CD4-positive, alpha-beta memory T cell (primary cell): Measurements from ENCODE around the gene LAMC1. TPM values are rescaled to one million over a fixed set of nuclear protein-coding genes. Genes with fewer than 3 reads are reported as not detected.

Source experiments
- CTCF ChIA-PET: fragments of 350-600 bp; sonication (Branson Sonifier 250); formaldehyde crosslinking; loops from one replicate; lab custom pipeline; 2021; ENCODE audit warnings: inconsistent platforms; ENCODE audit not compliant: partially characterized antibody; lab: Charles Lee
- POLR2A ChIA-PET: fragments of 350-600 bp; sonication (Branson Sonifier 250); formaldehyde crosslinking; loops from one replicate; lab custom pipeline; 2021; ENCODE audit not compliant: partially characterized antibody; lab: Charles Lee
- DNase-seq, 5 donors: peaks; one replicate each; pipeline versions ENCODE4 v3.0.0 to v3.0.0-alpha.2; 2020 to 2022; ENCODE audit warnings: mixed read lengths in 1 of 5
- H3K27ac ChIP-seq: one replicate; pipeline ENCODE4 v1.7.0; 2013; ENCODE audit warnings: low read depth, low read length
- H3K27me3 ChIP-seq: 2 replicates; pipeline ENCODE4 v1.7.0; 2013; ENCODE audit warnings: mild to moderate bottlenecking, low read length, moderate library complexity; ENCODE audit not compliant: insufficient read depth
- H3K36me3 ChIP-seq: 2 replicates; pipeline ENCODE4 v1.7.0; 2013; ENCODE audit warnings: mild to moderate bottlenecking, low read length, moderate library complexity; ENCODE audit not compliant: insufficient read depth
- H3K4me1 ChIP-seq: 2 replicates; pipeline ENCODE4 v1.7.0; 2013; ENCODE audit warnings: mild to moderate bottlenecking, low read length, moderate library complexity; ENCODE audit not compliant: insufficient read depth
- H3K4me3 ChIP-seq, 2 donors: one replicate each; pipeline ENCODE4 v1.7.0; 2013; ENCODE audit warnings: low read length in 2 of 2, mild to moderate bottlenecking in 1 of 2
- H3K9me3 ChIP-seq, 2 donors: one replicate each; pipeline ENCODE4 v1.7.0; 2013; ENCODE audit warnings: low read length in 2 of 2, control low read depth in 1 of 2; ENCODE audit not compliant: control insufficient read depth in 1 of 2
- H3K27ac Mint-ChIP-seq, 7 donors: one replicate each; pipeline ENCODE4 v1.8.0; 2020 to 2021; ENCODE audit warnings: mixed read lengths in 7 of 7, mild to moderate bottlenecking in 6 of 7, inconsistent platforms in 3 of 7, moderate library complexity in 3 of 7
- H3K27me3 Mint-ChIP-seq, 2 donors: one replicate each; pipeline ENCODE4 v1.8.0; 2020 to 2021; ENCODE audit warnings: mixed read lengths in 2 of 2
- H3K36me3 Mint-ChIP-seq, 2 donors: one replicate each; pipeline ENCODE4 v1.8.0; 2020 to 2021; ENCODE audit warnings: mixed read lengths in 2 of 2, inconsistent platforms in 1 of 2, mild to moderate bottlenecking in 1 of 2
- H3K4me1 Mint-ChIP-seq, 4 donors: one replicate each; pipeline ENCODE4 v1.8.0; 2020 to 2021; ENCODE audit warnings: mixed read lengths in 4 of 4, mild to moderate bottlenecking in 1 of 4
- H3K4me3 Mint-ChIP-seq, 8 donors: one replicate each; pipeline ENCODE4 v1.8.0; 2020 to 2021; ENCODE audit warnings: mixed read lengths in 8 of 8, mild to moderate bottlenecking in 7 of 8, moderate library complexity in 6 of 8, inconsistent platforms in 3 of 8
- H3K9me3 Mint-ChIP-seq, 8 donors: one replicate each; pipeline ENCODE4 v1.8.0; 2020 to 2021; ENCODE audit warnings: mixed read lengths in 8 of 8, mild to moderate bottlenecking in 5 of 8, inconsistent platforms in 3 of 8, moderate library complexity in 1 of 8
- intact Hi-C: fragments of 100-400 bp; cut with micrococcal nuclease; formaldehyde crosslinking; loops from one replicate; pipeline ENCODE4 v1.15.1; 2023
- polyA plus RNA-seq, 2 donors: library from polyadenylated mRNA; unstranded; fragments of 300-500 nt; fragmentation: Illumina TruSeq; gene quantifications; one replicate each; pipeline ENCODE4 v1.2.3, GENCODE V29; 2021
- total RNA-seq, 2 experiments: library from RNA; stranded (reverse); gene quantifications; one replicate each; pipeline ENCODE4 v1.2.3, GENCODE V29; 2021

LAMC1 gene
- total and polyA plus RNA-seq, 4 experiments from 2014 or later = 0.49 to 0.50 TPM; not detected in 2

GRCh38 chr1:183129921-183130690 is 106.9 kb downstream of the LAMC1 start:
- no peak overlapping the region for H3K4me3 ChIP-seq
- Mint-ChIP-seq H3K4me1 (peaks cover 0 to 4% (median 0%) of the 10 kb centered on the region in 4 donors), H3K9me3 (no peaks in the 10 kb centered on the region), H3K27me3 (peaks cover 0 to 3% of the 10 kb centered on the region in 2 donors), H3K4me3 (no peak overlapping the region), H3K36me3 (no peaks in the 10 kb centered on the region), H3K27ac (no peak overlapping the region)
- CTCF ChIA-PET = no interaction called here
- DNase-seq = no peak
- H3K4me1 ChIP-seq = no peaks in the 10 kb centered on the region
- no peaks in the 10 kb centered on the region for H3K9me3 ChIP-seq
- intact Hi-C loops = no loop called here
- POLR2A ChIA-PET = no interaction called here
- H3K27ac ChIP-seq = no peak overlapping the region
- H3K27me3 ChIP-seq = no peaks in the 10 kb centered on the region
- H3K36me3 ChIP-seq = no peaks in the 10 kb centered on the region

- CTCF ChIA-PET = no interaction called here
- no peak overlapping the region for H3K4me3 Mint-ChIP-seq
- Histone ChIP-seq H3K4me3 (no peak overlapping the region), H3K27me3 (no peaks in the 10 kb centered on the region), H3K36me3 (no peaks in the 10 kb centered on the region), H3K27ac (no peak overlapping the region), H3K9me3 (no peaks in the 10 kb centered on the region), H3K4me1 (no peaks in the 10 kb centered on the region)
- H3K9me3 Mint-ChIP-seq = no peaks in the 10 kb centered on the region
- peaks cover 0 to 4% (median 0%) of the 10 kb centered on the region in 4 donors for H3K4me1 Mint-ChIP-seq
- no peaks in the 10 kb centered on the region for H3K36me3 Mint-ChIP-seq
- DNase-seq = no peak
- intact Hi-C loops = no loop called here
- POLR2A ChIA-PET = no interaction called here
- H3K27ac Mint-ChIP-seq = no peak overlapping the region
- peaks cover 0 to 3% of the 10 kb centered on the region in 2 donors for H3K27me3 Mint-ChIP-seq
Measured at GRCh38 chr1:183131166-183131565, 107.9 kb downstream of the LAMC1 start.

GRCh38 chr1:183135336-183135735 is 112.1 kb downstream of the LAMC1 start:
- ChIA-PET CTCF (interaction anchor here (1.4 kb wide), 1 partner anchor 9 kb away, joined by 4 read pairs; no protein-coding TSS in a partner anchor), POLR2A (no interaction called here)
- no peak overlapping the region for H3K4me3 Mint-ChIP-seq
- Histone ChIP-seq H3K4me1 (no peaks in the 10 kb centered on the region), H3K4me3 (no peak overlapping the region), H3K36me3 (no peaks in the 10 kb centered on the region), H3K9me3 (no peaks in the 10 kb centered on the region), H3K27me3 (no peaks in the 10 kb centered on the region), H3K27ac (no peak overlapping the region)
- H3K36me3 Mint-ChIP-seq = no peaks in the 10 kb centered on the region
- intact Hi-C loops = no loop called here
- no peak overlapping the region for H3K27ac Mint-ChIP-seq
- peaks cover 0 to 9% of the 10 kb centered on the region in 2 donors for H3K27me3 Mint-ChIP-seq
- no peaks in the 10 kb centered on the region for H3K9me3 Mint-ChIP-seq
- H3K4me1 Mint-ChIP-seq = peaks cover 0 to 4% (median 0%) of the 10 kb centered on the region in 4 donors
- DNase-seq = no peak

- no peak for DNase-seq
- Mint-ChIP-seq H3K9me3 (no peaks in the 10 kb centered on the region), H3K36me3 (no peaks in the 10 kb centered on the region), H3K4me1 (no peaks in the 10 kb centered on the region), H3K27me3 (peaks cover 0 to 9% of the 10 kb centered on the region in 2 donors), H3K27ac (no peak overlapping the region), H3K4me3 (no peak overlapping the region)
- intact Hi-C loops = no loop called here
- CTCF ChIA-PET = no interaction called here
- no peaks in the 10 kb centered on the region for H3K4me1 ChIP-seq
- POLR2A ChIA-PET = no interaction called here
- H3K4me3 ChIP-seq = no peak overlapping the region
- H3K9me3 ChIP-seq = no peaks in the 10 kb centered on the region
- no peaks in the 10 kb centered on the region for H3K36me3 ChIP-seq
- no peaks in the 10 kb centered on the region for H3K27me3 ChIP-seq
- H3K27ac ChIP-seq = no peak overlapping the region
Measured at GRCh38 chr1:183137782-183138181, 114.6 kb downstream of the LAMC1 start.

- no peaks in the 10 kb centered on the region for H3K9me3 ChIP-seq
- ChIA-PET POLR2A (no interaction called here), CTCF (no interaction called here)
- no peak overlapping the region for H3K27ac ChIP-seq
- no peak overlapping the region for H3K4me3 Mint-ChIP-seq
- no peak for DNase-seq
- no peak overlapping the region for H3K27ac Mint-ChIP-seq
- no peak overlapping the region for H3K4me3 ChIP-seq
- no peaks in the 10 kb centered on the region for H3K36me3 ChIP-seq
- H3K4me1 Mint-ChIP-seq = no peaks in the 10 kb centered on the region
- no peaks in the 10 kb centered on the region for H3K36me3 Mint-ChIP-seq
- no peaks in the 10 kb centered on the region for H3K9me3 Mint-ChIP-seq
- intact Hi-C loops = no loop called here
- no peaks in the 10 kb centered on the region for H3K4me1 ChIP-seq
- H3K27me3 Mint-ChIP-seq = peaks cover 0 to 9% of the 10 kb centered on the region in 2 donors
- H3K27me3 ChIP-seq = no peaks in the 10 kb centered on the region
Measured at GRCh38 chr1:183138301-183138700, 115.1 kb downstream of the LAMC1 start.

- Mint-ChIP-seq H3K9me3 (no peaks in the 10 kb centered on the region), H3K36me3 (no peaks in the 10 kb centered on the region), H3K4me3 (no peak overlapping the region), H3K27ac (no peak overlapping the region), H3K27me3 (peaks cover 0 to 9% of the 10 kb centered on the region in 2 donors), H3K4me1 (no peaks in the 10 kb centered on the region)
- ChIA-PET CTCF (no interaction called here), POLR2A (no interaction called here)
- Histone ChIP-seq H3K4me3 (no peak overlapping the region), H3K4me1 (no peaks in the 10 kb centered on the region), H3K27ac (no peak overlapping the region), H3K9me3 (no peaks in the 10 kb centered on the region), H3K36me3 (no peaks in the 10 kb centered on the region), H3K27me3 (no peaks in the 10 kb centered on the region)
- intact Hi-C loops = no loop called here
- DNase-seq = no peak
Measured at GRCh38 chr1:183139281-183139942, 116.2 kb downstream of the LAMC1 start.

- CTCF ChIA-PET = no interaction called here
- Mint-ChIP-seq H3K9me3 (no peaks in the 10 kb centered on the region), H3K4me1 (no peaks in the 10 kb centered on the region), H3K36me3 (no peaks in the 10 kb centered on the region), H3K27me3 (peaks cover 2 to 7% of the 10 kb centered on the region in 2 donors), H3K4me3 (no peak overlapping the region), H3K27ac (no peak overlapping the region)
- H3K9me3 ChIP-seq = no peaks in the 10 kb centered on the region
- DNase-seq = no peak
- POLR2A ChIA-PET = no interaction called here
- H3K27ac ChIP-seq = no peak overlapping the region
- intact Hi-C loops = no loop called here
- no peaks in the 10 kb centered on the region for H3K4me1 ChIP-seq
- H3K4me3 ChIP-seq = no peak overlapping the region
- no peaks in the 10 kb centered on the region for H3K27me3 ChIP-seq
- H3K36me3 ChIP-seq = no peaks in the 10 kb centered on the region
Measured at GRCh38 chr1:183140633-183141032, 117.4 kb downstream of the LAMC1 start.
